Erythroblast (primary cell): Measurements from ENCODE around the gene GDPD5.

Experiments
- GATA1 ChIP-seq: IDR thresholded peaks from 2 replicates; pipeline ENCODE4 v1.6.1; 2011; ENCODE audit warnings: low read depth, mild to moderate bottlenecking, control low read depth, low read length, moderate library complexity
- POLR2A ChIP-seq: IDR thresholded peaks from 2 replicates; pipeline ENCODE4 v1.6.1; 2011; ENCODE audit warnings: mild to moderate bottlenecking, low read length

- TF ChIP-seq POLR2A (no peak), GATA1 (no peak)
Measured at GRCh38 chr11:75461151-75461550, 64.6 kb downstream of the GDPD5 start.
